Liver (tissue), 9 donors: ENCODE data around the gene FAP. TPM values are rescaled to one million over a fixed set of nuclear protein-coding genes. Genes with fewer than 3 reads are reported as not detected.

Source experiments
- DNase-seq: peaks from one replicate; pipeline ENCODE4 v3.0.0-alpha.2; 2017; ENCODE audit warnings: low spot score
- H3K27ac ChIP-seq, 2 donors: one replicate each; pipeline ENCODE4 v1.7.0; 2013; ENCODE audit warnings: inconsistent platforms in 2 of 2, low read length in 2 of 2, control low read depth in 1 of 2, low read depth in 1 of 2, mild to moderate bottlenecking in 1 of 2
- H3K27me3 ChIP-seq, 4 donors: one replicate each; pipeline versions ENCODE4 v1.6.1 to v1.7.0; 2013; ENCODE audit warnings: low read length in 3 of 4, inconsistent platforms in 1 of 4, mild to moderate bottlenecking in 1 of 4, moderate library complexity in 1 of 4; ENCODE audit not compliant: control insufficient read depth in 4 of 4, insufficient read depth in 4 of 4
- H3K36me3 ChIP-seq, 4 donors: one replicate each; pipeline versions ENCODE4 v1.6.1 to v1.7.0; 2013; ENCODE audit warnings: low read length in 3 of 4, mild to moderate bottlenecking in 3 of 4, low read depth in 1 of 4, moderate library complexity in 1 of 4; ENCODE audit not compliant: control insufficient read depth in 4 of 4, insufficient read depth in 3 of 4
- H3K4me1 ChIP-seq, 4 donors: one replicate each; pipeline versions ENCODE4 v1.6.1 to v1.7.0; 2013; ENCODE audit warnings: low read length in 3 of 4, mild to moderate bottlenecking in 3 of 4, moderate library complexity in 1 of 4; ENCODE audit not compliant: control insufficient read depth in 4 of 4, insufficient read depth in 4 of 4
- H3K4me3 ChIP-seq, 3 donors: one replicate each; pipeline versions ENCODE4 v1.6.1 to v1.7.0; 2013; ENCODE audit warnings: low read length in 3 of 3, control low read depth in 1 of 3, low read depth in 1 of 3, mild to moderate bottlenecking in 1 of 3
- H3K9ac ChIP-seq, 2 donors: one replicate each; pipeline ENCODE4 v1.7.0; 2013; ENCODE audit warnings: low read length in 2 of 2, mild to moderate bottlenecking in 2 of 2, moderate library complexity in 2 of 2, control low read depth in 1 of 2, low read depth in 1 of 2
- H3K9me3 ChIP-seq, 4 donors: one replicate each; pipeline versions ENCODE4 v1.6.1 to v1.7.0; 2013; ENCODE audit warnings: low read length in 3 of 4; ENCODE audit not compliant: control insufficient read depth in 4 of 4
- EGR1 ChIP-seq, 2 donors: IDR thresholded peaks; 2 replicates each; pipeline ENCODE4 v1.6.1; 2016 to 2018; ENCODE audit warnings: antibody characterized with exemption in 2 of 2, low read depth in 2 of 2
- FOXA1 ChIP-seq: IDR thresholded peaks from 2 replicates; pipeline ENCODE4 v1.6.1; 2016; ENCODE audit warnings: antibody characterized with exemption
- FOXA2 ChIP-seq: IDR thresholded peaks from 2 replicates; pipeline ENCODE4 v1.6.1; 2016; ENCODE audit warnings: antibody characterized with exemption
- GABPA ChIP-seq, 2 donors: IDR thresholded peaks in 1 of 2; conservative IDR thresholded peaks in 1 of 2; 2 replicates each; pipeline ENCODE4 v1.6.1; 2016; ENCODE audit warnings: antibody characterized with exemption in 2 of 2, mild to moderate bottlenecking in 1 of 2, moderate library complexity in 1 of 2
- HNF4A ChIP-seq, 2 donors: conservative IDR thresholded peaks; 2 replicates each; pipeline ENCODE4 v1.6.1; 2016; ENCODE audit warnings: antibody characterized with exemption in 2 of 2, mild to moderate bottlenecking in 2 of 2
- HNF4G ChIP-seq: IDR thresholded peaks from 2 replicates; pipeline ENCODE4 v1.6.1; 2016; ENCODE audit warnings: antibody characterized with exemption
- JUND ChIP-seq, 2 donors: IDR thresholded peaks; 2 replicates each; pipeline ENCODE4 v1.6.1; 2016; ENCODE audit warnings: antibody characterized with exemption in 2 of 2
- NR2F2 ChIP-seq: IDR thresholded peaks from 2 replicates; pipeline ENCODE4 v1.6.1; 2016; ENCODE audit warnings: antibody characterized with exemption
- RXRA ChIP-seq, 2 donors: IDR thresholded peaks; 2 replicates each; pipeline ENCODE4 v1.6.1; 2017 to 2018; ENCODE audit warnings: antibody characterized with exemption in 2 of 2, mild to moderate bottlenecking in 1 of 2
- SP1 ChIP-seq: IDR thresholded peaks from 2 replicates; pipeline ENCODE4 v1.6.1; 2018; ENCODE audit warnings: antibody characterized with exemption, mild to moderate bottlenecking
- YY1 ChIP-seq: IDR thresholded peaks from 2 replicates; pipeline ENCODE4 v1.6.1; 2016; ENCODE audit warnings: antibody characterized with exemption, mild to moderate bottlenecking
- WGBS: extraction: QIAGEN DNeasy Blood & Tissue Kit; methylation state at CpG from one replicate; pipeline ENCODE4 v1.1.7; 2013; 5-methylcytosine and 5-hydroxymethylcytosine counted together
- polyA plus RNA-seq, 2 donors: library from polyadenylated mRNA; stranded (reverse) in 1 of 2; unstranded in 1 of 2; fragments of 200-250 nt in 1 of 2; fragments of >200 nt in 1 of 2; fragmentation: Nextera tagmentation in 1 of 2; extraction: Ambion mirVana in 1 of 2; gene quantifications; one replicate each; pipeline versions ENCODE4 v1.2.1 to v1.2.3, GENCODE V29; 2013 to 2015
- total RNA-seq, 2 donors: library from RNA; depleted of rRNA; stranded (reverse); fragments of >200 nt; gene quantifications; one replicate each; pipeline ENCODE4 v1.2.3, GENCODE V29; 2014
- TF ChIP-seq, protein P1 (sequence below): fragments of 150-350 bp; IDR thresholded peaks from 2 replicates; pipeline ENCODE4 v1.5.1; 2017; ENCODE audit warnings: improper control_type of control experiment, low read depth, low read length; ENCODE audit not compliant: missing input control
- TF ChIP-seq, protein P2 (sequence below): IDR thresholded peaks from 2 replicates; pipeline ENCODE4 v1.6.1; 2016; ENCODE audit warnings: antibody characterized with exemption
- TF ChIP-seq, protein P3 (sequence below): IDR thresholded peaks from 2 replicates; pipeline ENCODE4 v1.6.1; 2016; ENCODE audit warnings: antibody characterized with exemption
- TF ChIP-seq, protein P4 (sequence below): IDR thresholded peaks from 2 replicates; pipeline ENCODE4 v1.6.1; 2016; ENCODE audit warnings: antibody characterized with exemption
- TF ChIP-seq, protein P5 (sequence below): IDR thresholded peaks from 2 replicates; pipeline ENCODE4 v1.6.1; 2016; ENCODE audit warnings: antibody characterized with exemption, mild to moderate bottlenecking
- donor health status: healthy.
- donor health status: healthy.
- donor health status: healthy.
- donor health status: healthy.
- donor health status: healthy.

The FAP gene
- total and polyA plus RNA-seq, 4 donors = 0.10 to 0.42 (median 0.23) TPM

DNA sequence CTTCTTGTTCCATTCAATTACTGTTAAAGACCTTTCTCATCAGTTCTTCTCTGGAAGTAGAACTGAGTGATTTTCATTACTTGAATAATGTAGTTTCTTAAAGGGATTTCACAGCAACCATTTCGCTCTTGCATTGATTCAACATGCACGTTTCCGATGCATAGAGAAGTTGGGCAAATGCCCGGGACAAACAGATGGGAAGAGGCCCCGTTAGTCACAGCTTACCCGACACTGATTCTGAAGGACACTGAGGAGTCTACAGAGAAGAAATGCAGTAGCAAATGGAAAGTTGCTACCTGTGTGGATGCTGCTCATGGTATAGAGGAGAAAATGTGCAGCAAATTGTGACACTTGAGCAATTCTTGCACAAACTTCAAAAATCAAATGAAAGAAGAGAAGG, 58.9 kb downstream of the FAP start:
- no peak for DNase-seq
- no peak overlapping the region for H3K27ac ChIP-seq
- H3K9me3 ChIP-seq = no peaks in the 10 kb centered on the region
- H3K27me3 ChIP-seq = no peaks in the 10 kb centered on the region
- H3K9ac ChIP-seq = no peak overlapping the region
- H3K4me1 ChIP-seq = peaks cover 0 to 14% (median under 1%) of the 10 kb centered on the region in 4 donors
- H3K4me3 ChIP-seq = no peak overlapping the region
- WGBS = 86% methylated on average over 6 of the region's 6 CpGs
- no peaks in the 10 kb centered on the region for H3K36me3 ChIP-seq
- TF ChIP-seq GABPA (IDR thresholded peaks at IDR 0.05 in 1 of 2, conservative IDR thresholded peaks at IDR 0.05 in 1 of 2) = no peak
- TF ChIP-seq, protein P1, sequence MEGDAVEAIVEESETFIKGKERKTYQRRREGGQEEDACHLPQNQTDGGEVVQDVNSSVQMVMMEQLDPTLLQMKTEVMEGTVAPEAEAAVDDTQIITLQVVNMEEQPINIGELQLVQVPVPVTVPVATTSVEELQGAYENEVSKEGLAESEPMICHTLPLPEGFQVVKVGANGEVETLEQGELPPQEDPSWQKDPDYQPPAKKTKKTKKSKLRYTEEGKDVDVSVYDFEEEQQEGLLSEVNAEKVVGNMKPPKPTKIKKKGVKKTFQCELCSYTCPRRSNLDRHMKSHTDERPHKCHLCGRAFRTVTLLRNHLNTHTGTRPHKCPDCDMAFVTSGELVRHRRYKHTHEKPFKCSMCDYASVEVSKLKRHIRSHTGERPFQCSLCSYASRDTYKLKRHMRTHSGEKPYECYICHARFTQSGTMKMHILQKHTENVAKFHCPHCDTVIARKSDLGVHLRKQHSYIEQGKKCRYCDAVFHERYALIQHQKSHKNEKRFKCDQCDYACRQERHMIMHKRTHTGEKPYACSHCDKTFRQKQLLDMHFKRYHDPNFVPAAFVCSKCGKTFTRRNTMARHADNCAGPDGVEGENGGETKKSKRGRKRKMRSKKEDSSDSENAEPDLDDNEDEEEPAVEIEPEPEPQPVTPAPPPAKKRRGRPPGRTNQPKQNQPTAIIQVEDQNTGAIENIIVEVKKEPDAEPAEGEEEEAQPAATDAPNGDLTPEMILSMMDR = no peak
- no peak for TF ChIP-seq SP1
- TF ChIP-seq, protein P2, sequence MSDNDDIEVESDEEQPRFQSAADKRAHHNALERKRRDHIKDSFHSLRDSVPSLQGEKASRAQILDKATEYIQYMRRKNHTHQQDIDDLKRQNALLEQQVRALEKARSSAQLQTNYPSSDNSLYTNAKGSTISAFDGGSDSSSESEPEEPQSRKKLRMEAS = no peak
- no peak for TF ChIP-seq FOXA2
- TF ChIP-seq RXRA (IDR thresholded peaks at IDR 0.05) = no peak
- TF ChIP-seq, protein P3, sequence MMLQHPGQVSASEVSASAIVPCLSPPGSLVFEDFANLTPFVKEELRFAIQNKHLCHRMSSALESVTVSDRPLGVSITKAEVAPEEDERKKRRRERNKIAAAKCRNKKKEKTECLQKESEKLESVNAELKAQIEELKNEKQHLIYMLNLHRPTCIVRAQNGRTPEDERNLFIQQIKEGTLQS = no peak
- TF ChIP-seq JUND (IDR thresholded peaks at IDR 0.05) = no peak
- no peak for TF ChIP-seq HNF4G
- TF ChIP-seq, protein P4, sequence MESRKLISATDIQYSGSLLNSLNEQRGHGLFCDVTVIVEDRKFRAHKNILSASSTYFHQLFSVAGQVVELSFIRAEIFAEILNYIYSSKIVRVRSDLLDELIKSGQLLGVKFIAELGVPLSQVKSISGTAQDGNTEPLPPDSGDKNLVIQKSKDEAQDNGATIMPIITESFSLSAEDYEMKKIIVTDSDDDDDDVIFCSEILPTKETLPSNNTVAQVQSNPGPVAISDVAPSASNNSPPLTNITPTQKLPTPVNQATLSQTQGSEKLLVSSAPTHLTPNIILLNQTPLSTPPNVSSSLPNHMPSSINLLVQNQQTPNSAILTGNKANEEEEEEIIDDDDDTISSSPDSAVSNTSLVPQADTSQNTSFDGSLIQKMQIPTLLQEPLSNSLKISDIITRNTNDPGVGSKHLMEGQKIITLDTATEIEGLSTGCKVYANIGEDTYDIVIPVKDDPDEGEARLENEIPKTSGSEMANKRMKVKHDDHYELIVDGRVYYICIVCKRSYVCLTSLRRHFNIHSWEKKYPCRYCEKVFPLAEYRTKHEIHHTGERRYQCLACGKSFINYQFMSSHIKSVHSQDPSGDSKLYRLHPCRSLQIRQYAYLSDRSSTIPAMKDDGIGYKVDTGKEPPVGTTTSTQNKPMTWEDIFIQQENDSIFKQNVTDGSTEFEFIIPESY = no peak
- no peak for TF ChIP-seq YY1
- TF ChIP-seq, protein P5, sequence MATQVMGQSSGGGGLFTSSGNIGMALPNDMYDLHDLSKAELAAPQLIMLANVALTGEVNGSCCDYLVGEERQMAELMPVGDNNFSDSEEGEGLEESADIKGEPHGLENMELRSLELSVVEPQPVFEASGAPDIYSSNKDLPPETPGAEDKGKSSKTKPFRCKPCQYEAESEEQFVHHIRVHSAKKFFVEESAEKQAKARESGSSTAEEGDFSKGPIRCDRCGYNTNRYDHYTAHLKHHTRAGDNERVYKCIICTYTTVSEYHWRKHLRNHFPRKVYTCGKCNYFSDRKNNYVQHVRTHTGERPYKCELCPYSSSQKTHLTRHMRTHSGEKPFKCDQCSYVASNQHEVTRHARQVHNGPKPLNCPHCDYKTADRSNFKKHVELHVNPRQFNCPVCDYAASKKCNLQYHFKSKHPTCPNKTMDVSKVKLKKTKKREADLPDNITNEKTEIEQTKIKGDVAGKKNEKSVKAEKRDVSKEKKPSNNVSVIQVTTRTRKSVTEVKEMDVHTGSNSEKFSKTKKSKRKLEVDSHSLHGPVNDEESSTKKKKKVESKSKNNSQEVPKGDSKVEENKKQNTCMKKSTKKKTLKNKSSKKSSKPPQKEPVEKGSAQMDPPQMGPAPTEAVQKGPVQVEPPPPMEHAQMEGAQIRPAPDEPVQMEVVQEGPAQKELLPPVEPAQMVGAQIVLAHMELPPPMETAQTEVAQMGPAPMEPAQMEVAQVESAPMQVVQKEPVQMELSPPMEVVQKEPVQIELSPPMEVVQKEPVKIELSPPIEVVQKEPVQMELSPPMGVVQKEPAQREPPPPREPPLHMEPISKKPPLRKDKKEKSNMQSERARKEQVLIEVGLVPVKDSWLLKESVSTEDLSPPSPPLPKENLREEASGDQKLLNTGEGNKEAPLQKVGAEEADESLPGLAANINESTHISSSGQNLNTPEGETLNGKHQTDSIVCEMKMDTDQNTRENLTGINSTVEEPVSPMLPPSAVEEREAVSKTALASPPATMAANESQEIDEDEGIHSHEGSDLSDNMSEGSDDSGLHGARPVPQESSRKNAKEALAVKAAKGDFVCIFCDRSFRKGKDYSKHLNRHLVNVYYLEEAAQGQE = no peak
- no peak for TF ChIP-seq EGR1 (IDR thresholded peaks at IDR 0.05; ENCODE audit: low read depth in 2 of 2)
- no peak for TF ChIP-seq FOXA1

DNA sequence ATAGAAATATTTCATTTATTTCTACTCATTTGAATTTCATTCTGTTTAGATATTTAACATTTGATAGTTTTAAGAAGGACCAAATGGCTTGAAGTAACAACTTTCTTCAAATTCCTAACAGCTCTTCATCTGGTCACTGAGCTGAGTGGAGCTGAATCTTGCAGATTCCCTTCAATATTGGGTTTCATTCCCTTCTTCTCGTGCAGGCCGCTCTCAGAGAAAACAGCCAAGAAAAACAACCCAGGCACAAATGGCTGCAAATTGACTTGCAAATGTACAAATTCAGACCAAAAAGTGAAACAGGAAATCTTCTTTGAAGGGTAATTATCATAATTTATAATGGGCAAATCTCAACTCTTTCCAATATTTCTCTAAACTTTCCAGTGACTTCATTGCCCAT, 60.9 kb downstream of the FAP start:
- Histone ChIP-seq H3K27me3 (no peaks in the 10 kb centered on the region), H3K36me3 (no peaks in the 10 kb centered on the region), H3K27ac (no peak overlapping the region), H3K9ac (no peak overlapping the region), H3K4me1 (peaks cover 0 to 14% (median under 1%) of the 10 kb centered on the region in 4 donors), H3K4me3 (no peak overlapping the region), H3K9me3 (no peaks in the 10 kb centered on the region)
- WGBS = 96% methylated on average over 2 of the region's 2 CpGs
- no peak for DNase-seq
- no peak for TF ChIP-seq NR2F2
- no peak for TF ChIP-seq HNF4A (conservative IDR thresholded peaks at IDR 0.05)
- TF ChIP-seq, protein P1 = no peak
